Measurements from ENCODE around the gene CSF2RB.
"Not testable (repeated sequence)": the region's sequence is repeated elsewhere in the genome, so short reads cannot be mapped to it uniquely, and the experiment has no call there.

CSF2RB gene

GRCh38 chr22:36977401-36977861 lies 64.0 kb downstream of the CSF2RB start:
- DNase-seq: no peak

GRCh38 chr22:36977947-36978660 lies 64.7 kb downstream of the CSF2RB start:
- DNase-seq: peak; percentile 63

- DNase-seq: no peak
These were observed 65.8 kb downstream of the CSF2RB start for GRCh38 chr22:36979016-36979910.

- DNase-seq: no peak
These were observed 67.9 kb downstream of the CSF2RB start for GRCh38 chr22:36981247-36981775.

GRCh38 chr22:36982136-36982535 lies 68.7 kb downstream of the CSF2RB start:
- DNase-seq: no peak

- no peak for DNase-seq
These were observed 71.9 kb downstream of the CSF2RB start for GRCh38 chr22:36985211-36985889.

- DNase-seq: no peak
These were observed 72.9 kb downstream of the CSF2RB start for GRCh38 chr22:36986242-36986821.

- DNase-seq: no peak
These were observed 74.8 kb downstream of the CSF2RB start for GRCh38 chr22:36988075-36988832.

GRCh38 chr22:36989012-36989411 lies 75.6 kb downstream of the CSF2RB start:
- DNase-seq: not testable (repeated sequence)
